Endometrium (tissue), 2 donors: ENCODE data around the gene ZMYND10.

Experiments
- FAIRE-seq: peaks from 2 replicates; lab custom pipeline; 2012; peaks lifted over from hg19 to GRCh38; lab: Jason Lieb, UNC
- donor health status: control.
- donor health status: control.

The ZMYND10 gene

GRCh38 chr3:50345586-50346234 is at the start of gene ZMYND10:
TSS of gene ZMYND10 (minus strand) at chr3:50345732. CDS start at chr3:50345579, 153 bp downstream.
- FAIRE-seq: no peak

- FAIRE-seq: no peak
Observed at GRCh38 chr3:50393061-50393460, 47.5 kb upstream of the ZMYND10 start.

GRCh38 chr3:50392101-50392715 is 46.7 kb upstream of the ZMYND10 start:
- no peak for FAIRE-seq

GRCh38 chr3:50390508-50391224 is 45.1 kb upstream of the ZMYND10 start:
- FAIRE-seq: no peak

GRCh38 chr3:50389414-50389767 is 43.9 kb upstream of the ZMYND10 start:
- no peak for FAIRE-seq

GRCh38 chr3:50388720-50389413 is 43.3 kb upstream of the ZMYND10 start:
- FAIRE-seq: no peak

GRCh38 chr3:50388016-50388719 is 42.6 kb upstream of the ZMYND10 start:
- no peak for FAIRE-seq

GRCh38 chr3:50385754-50386153 is 40.2 kb upstream of the ZMYND10 start:
- FAIRE-seq: no peak

- no peak for FAIRE-seq
Observed at GRCh38 chr3:50383750-50384149, 38.2 kb upstream of the ZMYND10 start.

- no peak for FAIRE-seq
Observed at GRCh38 chr3:50382722-50383121, 37.2 kb upstream of the ZMYND10 start.

- no peak for FAIRE-seq
Observed at GRCh38 chr3:50381383-50381782, 35.9 kb upstream of the ZMYND10 start.

GRCh38 chr3:50380405-50381085 is 35.0 kb upstream of the ZMYND10 start:
- no peak for FAIRE-seq

GRCh38 chr3:50378757-50379156 is 33.2 kb upstream of the ZMYND10 start:
- FAIRE-seq: no peak

GRCh38 chr3:50378024-50378423 is 32.5 kb upstream of the ZMYND10 start:
- no peak for FAIRE-seq

- no peak for FAIRE-seq
Observed at GRCh38 chr3:50375258-50375931, 29.9 kb upstream of the ZMYND10 start.

GRCh38 chr3:50374363-50375257 is 29.1 kb upstream of the ZMYND10 start:
- FAIRE-seq: no peak

- no peak for FAIRE-seq
Observed at GRCh38 chr3:50373146-50374051, 27.9 kb upstream of the ZMYND10 start.

- no peak for FAIRE-seq
Observed at GRCh38 chr3:50372349-50372748, 26.8 kb upstream of the ZMYND10 start.

GRCh38 chr3:50371133-50371685 is 25.7 kb upstream of the ZMYND10 start:
- no peak for FAIRE-seq
